ENCODE measurements around the gene ZNF488.

GRCh38 chr10:47368431-47369180 lies 15.5 kb downstream of the ZNF488 start:
- TF ChIP-seq, protein P1, sequence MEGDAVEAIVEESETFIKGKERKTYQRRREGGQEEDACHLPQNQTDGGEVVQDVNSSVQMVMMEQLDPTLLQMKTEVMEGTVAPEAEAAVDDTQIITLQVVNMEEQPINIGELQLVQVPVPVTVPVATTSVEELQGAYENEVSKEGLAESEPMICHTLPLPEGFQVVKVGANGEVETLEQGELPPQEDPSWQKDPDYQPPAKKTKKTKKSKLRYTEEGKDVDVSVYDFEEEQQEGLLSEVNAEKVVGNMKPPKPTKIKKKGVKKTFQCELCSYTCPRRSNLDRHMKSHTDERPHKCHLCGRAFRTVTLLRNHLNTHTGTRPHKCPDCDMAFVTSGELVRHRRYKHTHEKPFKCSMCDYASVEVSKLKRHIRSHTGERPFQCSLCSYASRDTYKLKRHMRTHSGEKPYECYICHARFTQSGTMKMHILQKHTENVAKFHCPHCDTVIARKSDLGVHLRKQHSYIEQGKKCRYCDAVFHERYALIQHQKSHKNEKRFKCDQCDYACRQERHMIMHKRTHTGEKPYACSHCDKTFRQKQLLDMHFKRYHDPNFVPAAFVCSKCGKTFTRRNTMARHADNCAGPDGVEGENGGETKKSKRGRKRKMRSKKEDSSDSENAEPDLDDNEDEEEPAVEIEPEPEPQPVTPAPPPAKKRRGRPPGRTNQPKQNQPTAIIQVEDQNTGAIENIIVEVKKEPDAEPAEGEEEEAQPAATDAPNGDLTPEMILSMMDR (IDR thresholded peaks at IDR 0.05): no peak
- TF ChIP-seq CHD2 (IDR thresholded peaks at IDR 0.05; ENCODE audit: low read length, partially characterized antibody): no peak
- TF ChIP-seq RAD21 (conservative IDR thresholded peaks at IDR 0.05 in 1 of 2, IDR thresholded peaks at IDR 0.05 in 1 of 2): no peak
- no peak for TF ChIP-seq RNF2 (IDR thresholded peaks at IDR 0.05; ENCODE audit: borderline replicate concordance, low read depth)
- TF ChIP-seq, protein P2, sequence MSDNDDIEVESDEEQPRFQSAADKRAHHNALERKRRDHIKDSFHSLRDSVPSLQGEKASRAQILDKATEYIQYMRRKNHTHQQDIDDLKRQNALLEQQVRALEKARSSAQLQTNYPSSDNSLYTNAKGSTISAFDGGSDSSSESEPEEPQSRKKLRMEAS (IDR thresholded peaks at IDR 0.05): no peak
- TF ChIP-seq HDAC2 (IDR thresholded peaks at IDR 0.05): no peak
- no peak for TF ChIP-seq ZNF302 (CRISPR knock-in tag; IDR thresholded peaks at IDR 0.05)

Measured in A549 (cell line).